HG03432 (cell line): ENCODE data around the gene IDH2.

Experiments used
- ATAC-seq: cut with Tn5 transposase; IDR thresholded peaks from one replicate; pipeline ENCODE4 v1.9.1; 2021; ENCODE audit warnings: mild to moderate bottlenecking, moderate library complexity; ENCODE audit not compliant: unreplicated experiment

IDH2 gene

GRCh38 chr15:90064911-90065681 lies 37.2 kb downstream of the IDH2 start:
- ATAC-seq = no peak

- ATAC-seq = no peak
These were observed 38.5 kb downstream of the IDH2 start for GRCh38 chr15:90063770-90064247.

- ATAC-seq = no peak
These were observed 39.1 kb downstream of the IDH2 start for GRCh38 chr15:90062973-90063769.

GRCh38 chr15:90062462-90062932 lies 39.8 kb downstream of the IDH2 start:
- ATAC-seq = no peak

- no peak for ATAC-seq
These were observed 40.2 kb downstream of the IDH2 start for GRCh38 chr15:90062023-90062442.

GRCh38 chr15:90060797-90061196 lies 41.5 kb downstream of the IDH2 start:
- no peak for ATAC-seq

GRCh38 chr15:90059208-90059985 lies 42.9 kb downstream of the IDH2 start:
- ATAC-seq = peak; percentile 92

- ATAC-seq = no peak
These were observed 43.5 kb downstream of the IDH2 start for GRCh38 chr15:90058775-90059174.

GRCh38 chr15:90058308-90058707 lies 44.0 kb downstream of the IDH2 start:
- ATAC-seq = peak; percentile 34

- no peak for ATAC-seq
These were observed 45.7 kb downstream of the IDH2 start for GRCh38 chr15:90056529-90056928.

GRCh38 chr15:90055182-90055581 lies 47.1 kb downstream of the IDH2 start:
- ATAC-seq = no peak

GRCh38 chr15:90054618-90055097 lies 47.6 kb downstream of the IDH2 start:
- no peak for ATAC-seq

GRCh38 chr15:90053685-90054466 lies 48.4 kb downstream of the IDH2 start:
- ATAC-seq = no peak

- ATAC-seq = no peak
These were observed 50.4 kb downstream of the IDH2 start for GRCh38 chr15:90051874-90052273.

GRCh38 chr15:90049666-90050604 lies 52.3 kb downstream of the IDH2 start:
- no peak for ATAC-seq

- ATAC-seq = no peak
These were observed 53.2 kb downstream of the IDH2 start for GRCh38 chr15:90049030-90049429.

- no peak for ATAC-seq
These were observed 54.2 kb downstream of the IDH2 start for GRCh38 chr15:90047956-90048575.

- ATAC-seq = peak; percentile 49
These were observed 55.3 kb downstream of the IDH2 start for GRCh38 chr15:90046911-90047392.
